AG09319 (cell line): Measurements from ENCODE around the gene HAGH.
"Not testable (repeated sequence)": the region's sequence is repeated elsewhere in the genome, so short reads cannot be mapped to it uniquely, and the experiment has no call there.

Experiments
- DNase-seq: peaks from one replicate; pipeline ENCODE4 v3.0.0-alpha.2; 2010; ENCODE audit warnings: low read depth; ENCODE audit errors: extremely low read depth
- TF ChIP-seq, protein P1 (sequence below): IDR thresholded peaks from 2 replicates; pipeline ENCODE4 v1.5.1; 2011; ENCODE audit warnings: low read depth, mild to moderate bottlenecking, inconsistent platforms, low read length, moderate library complexity

The HAGH gene

DNA sequence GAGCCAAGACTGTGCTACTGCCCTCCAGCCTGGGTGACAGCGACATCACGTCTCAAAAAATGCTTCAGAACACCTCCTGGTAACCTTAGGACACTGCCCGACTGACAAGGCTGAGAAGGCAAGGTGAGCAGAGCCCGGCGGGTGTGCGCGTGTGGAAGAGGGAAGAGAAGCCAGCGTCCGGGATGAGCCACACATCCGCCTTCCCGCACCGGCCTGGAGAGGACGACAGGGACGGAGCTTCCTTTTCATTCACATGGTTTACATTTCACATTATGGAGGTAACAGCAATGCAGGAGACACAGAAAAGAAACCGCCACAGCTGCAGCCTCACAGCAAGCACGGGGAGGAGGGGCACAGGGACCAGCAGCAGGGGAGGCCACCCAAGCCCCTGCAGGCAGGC is 16.5 kb downstream of the HAGH start:
- TF ChIP-seq, protein P1, sequence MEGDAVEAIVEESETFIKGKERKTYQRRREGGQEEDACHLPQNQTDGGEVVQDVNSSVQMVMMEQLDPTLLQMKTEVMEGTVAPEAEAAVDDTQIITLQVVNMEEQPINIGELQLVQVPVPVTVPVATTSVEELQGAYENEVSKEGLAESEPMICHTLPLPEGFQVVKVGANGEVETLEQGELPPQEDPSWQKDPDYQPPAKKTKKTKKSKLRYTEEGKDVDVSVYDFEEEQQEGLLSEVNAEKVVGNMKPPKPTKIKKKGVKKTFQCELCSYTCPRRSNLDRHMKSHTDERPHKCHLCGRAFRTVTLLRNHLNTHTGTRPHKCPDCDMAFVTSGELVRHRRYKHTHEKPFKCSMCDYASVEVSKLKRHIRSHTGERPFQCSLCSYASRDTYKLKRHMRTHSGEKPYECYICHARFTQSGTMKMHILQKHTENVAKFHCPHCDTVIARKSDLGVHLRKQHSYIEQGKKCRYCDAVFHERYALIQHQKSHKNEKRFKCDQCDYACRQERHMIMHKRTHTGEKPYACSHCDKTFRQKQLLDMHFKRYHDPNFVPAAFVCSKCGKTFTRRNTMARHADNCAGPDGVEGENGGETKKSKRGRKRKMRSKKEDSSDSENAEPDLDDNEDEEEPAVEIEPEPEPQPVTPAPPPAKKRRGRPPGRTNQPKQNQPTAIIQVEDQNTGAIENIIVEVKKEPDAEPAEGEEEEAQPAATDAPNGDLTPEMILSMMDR, result no peak
- no peak for DNase-seq

DNA sequence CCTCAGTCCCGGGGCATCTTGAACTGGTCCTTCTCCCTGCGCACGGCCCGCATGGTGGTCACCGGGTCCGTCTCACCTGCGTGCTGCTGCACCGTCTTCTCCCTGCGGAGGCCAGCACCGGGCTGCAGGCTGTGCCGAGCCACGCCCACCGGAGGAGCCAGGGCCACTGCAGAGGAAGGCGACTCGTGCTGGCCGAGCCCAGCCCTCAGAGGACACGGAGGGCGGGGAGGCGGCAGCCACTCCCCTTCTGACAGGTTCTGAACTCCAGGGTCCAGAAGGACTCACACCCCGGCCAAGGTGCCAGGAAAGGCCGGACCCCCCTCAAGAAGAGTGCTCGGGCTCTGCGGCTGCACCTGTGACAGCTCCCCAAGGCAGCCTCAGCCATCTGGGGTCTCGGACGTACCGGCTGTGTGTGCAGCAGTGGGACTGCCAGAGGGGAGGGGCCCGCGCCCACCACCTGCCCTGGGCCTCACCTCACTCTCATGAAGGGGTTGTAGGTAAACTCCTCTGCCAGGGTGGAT is 17.3 kb downstream of the HAGH start:
- no peak for DNase-seq
- TF ChIP-seq, protein P1, result no peak

DNA sequence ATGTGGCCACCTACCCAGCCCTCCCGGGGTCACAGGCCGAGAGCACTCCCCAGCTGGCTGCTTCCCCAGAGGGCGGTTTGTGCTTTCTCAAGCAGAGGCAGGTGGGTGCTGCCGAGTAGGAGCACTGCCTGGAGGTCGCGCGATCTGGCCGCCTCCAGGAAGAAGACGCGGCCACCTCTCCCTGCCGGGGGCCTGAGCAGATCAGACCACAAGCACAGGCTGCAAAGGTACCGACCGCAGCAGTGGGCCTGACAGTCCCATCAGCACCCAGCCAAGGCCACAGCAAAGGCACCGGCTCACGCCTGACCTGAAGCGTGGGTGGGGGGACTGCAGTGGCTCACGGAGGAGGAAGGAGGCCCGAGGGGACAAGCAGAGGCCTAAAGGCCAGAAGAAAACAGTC is 17.9 kb downstream of the HAGH start:
- DNase-seq, result no peak
- TF ChIP-seq, protein P1, result no peak

DNA sequence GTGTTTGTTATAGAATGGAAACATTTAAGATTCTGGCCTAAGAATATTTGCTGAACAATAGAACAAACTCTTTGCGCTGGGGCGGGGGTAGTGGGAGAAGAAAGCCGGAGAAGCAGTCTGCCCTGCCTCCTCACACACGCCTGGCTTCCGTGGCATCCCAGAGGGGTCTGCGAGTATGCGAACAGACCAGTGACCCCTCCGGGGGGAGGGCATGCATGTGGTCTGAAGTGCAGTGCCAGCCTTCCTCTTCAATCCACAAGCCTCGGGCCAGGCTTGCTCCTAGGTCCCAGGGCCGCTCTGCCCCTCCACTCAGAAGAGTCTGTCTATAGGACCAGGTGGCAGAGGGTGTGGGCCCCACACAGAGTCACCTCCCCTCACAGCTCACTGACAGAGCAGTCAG is 19.0 kb downstream of the HAGH start:
- DNase-seq, result no peak
- TF ChIP-seq, protein P1, result no peak

DNA sequence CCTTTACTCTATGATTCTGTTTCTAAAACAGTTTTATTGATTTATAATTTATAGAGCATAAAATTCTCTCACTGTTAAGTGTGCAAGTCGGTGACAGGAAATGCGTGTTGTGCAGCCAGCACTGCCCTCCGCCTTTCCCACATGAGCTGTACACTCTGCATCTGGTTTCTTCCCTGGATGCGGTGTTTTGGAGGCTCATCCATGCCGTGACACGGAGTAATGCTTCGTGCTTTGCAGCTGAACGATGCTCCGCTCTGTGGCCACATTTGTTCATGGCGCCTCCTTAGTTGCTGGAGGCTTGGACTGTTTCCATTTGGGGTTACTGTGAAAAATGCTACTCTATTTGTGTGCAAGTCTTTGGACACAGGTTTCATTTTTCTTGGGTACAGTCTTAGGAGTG is 25.9 kb downstream of the HAGH start:
- TF ChIP-seq, protein P1, result no peak
- no peak for DNase-seq

DNA sequence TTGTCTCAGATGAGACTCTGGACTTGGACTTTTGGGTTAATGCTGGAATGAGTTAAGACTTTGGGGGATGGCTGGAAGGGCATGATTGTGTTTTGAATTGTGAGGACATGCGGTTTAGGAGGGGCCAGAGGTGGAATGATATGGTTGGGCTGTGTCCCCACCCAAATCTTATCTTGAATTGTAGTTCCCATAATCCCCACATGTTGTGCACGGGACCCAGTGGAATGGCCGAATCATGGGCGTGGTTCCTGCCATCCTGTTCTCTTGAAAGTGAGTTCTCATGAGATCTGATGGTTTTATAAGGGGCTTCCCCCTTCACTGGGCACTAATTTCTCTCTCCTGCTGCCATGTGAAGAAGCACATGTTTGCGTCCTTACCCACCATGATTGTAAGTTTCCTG is 27.4 kb downstream of the HAGH start:
- DNase-seq, result not testable (repeated sequence)

DNA sequence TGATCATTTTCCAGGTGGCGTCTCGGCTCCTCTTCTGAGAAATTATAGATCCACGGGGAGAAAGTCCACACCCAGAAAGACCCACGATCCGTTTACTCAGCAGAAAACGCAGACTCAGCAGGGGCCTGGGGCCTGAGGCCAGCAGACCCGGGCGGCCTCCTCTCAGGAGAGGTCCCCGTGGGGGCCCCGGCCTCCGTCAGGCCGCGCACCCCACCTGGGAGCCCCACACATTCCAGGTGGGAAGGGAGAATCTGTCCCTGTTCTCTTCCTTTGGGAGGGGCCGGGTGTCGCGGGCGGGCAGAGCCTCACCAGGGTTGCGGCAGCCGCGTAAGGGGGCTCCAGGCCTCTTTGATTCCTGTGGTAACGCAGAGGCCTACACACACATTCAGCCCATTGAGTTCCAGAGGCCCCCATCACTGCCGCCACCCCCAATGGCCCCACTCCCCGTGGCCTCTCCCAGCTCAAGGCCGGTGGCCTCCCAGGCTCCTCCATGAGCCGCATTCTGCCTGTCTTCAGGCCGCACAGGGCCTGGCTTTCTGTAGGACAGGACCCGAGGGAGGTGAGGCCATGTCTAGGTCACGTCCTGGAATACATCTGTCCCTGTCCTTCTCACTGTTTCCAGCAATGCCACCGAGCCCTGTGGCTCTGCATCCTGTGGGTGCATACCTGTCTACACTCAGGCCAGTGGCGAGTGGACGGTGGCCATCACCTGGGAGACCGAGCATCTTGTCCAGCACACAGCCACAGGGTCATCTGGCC is 31.5 kb downstream of the HAGH start:
- DNase-seq, result no peak
- TF ChIP-seq, protein P1, result no peak

DNA sequence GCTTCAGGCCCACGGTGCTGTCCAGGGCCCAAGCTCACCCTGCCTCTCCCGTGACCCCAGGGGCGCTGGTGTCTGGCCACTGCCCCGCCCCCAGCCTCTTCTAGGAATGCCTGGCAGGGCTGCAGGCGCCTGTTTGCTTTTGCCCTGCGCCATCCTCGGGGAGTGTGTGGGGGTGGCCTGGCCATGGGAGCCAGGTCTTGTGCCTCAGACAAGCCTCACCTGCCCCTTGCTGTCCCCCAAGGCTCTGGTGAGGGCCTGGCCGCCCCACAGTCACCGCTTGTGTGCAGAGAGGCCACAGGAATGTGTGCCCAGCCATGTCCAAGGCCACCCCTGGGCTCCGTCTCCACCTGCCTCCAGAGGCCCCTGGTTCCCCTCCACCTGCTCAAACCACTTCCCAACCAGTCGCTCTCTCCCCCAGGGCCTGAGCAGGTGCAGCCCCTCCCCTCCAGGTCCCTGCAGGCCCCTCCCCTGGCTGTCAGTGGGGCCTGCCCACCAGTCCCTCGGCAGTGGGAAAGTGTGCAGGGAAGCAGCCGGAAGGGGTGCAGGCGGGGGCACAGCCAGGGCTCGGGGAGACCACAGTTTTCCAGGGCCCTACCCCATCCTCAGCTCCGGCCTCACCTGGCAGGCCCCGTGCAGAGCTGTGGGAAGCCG is 32.3 kb downstream of the HAGH start:
- TF ChIP-seq, protein P1, result no peak
- no peak for DNase-seq
